Activated naive CD8-positive, alpha-beta T cell treated with anti-CD3 and anti-CD28 coated beads, Interleukin-2, amount 50 U/mL, for 24 hours (primary cell): Measurements from ENCODE around the gene HS3ST1.
A peak's percentile ranks its signal among the peaks of the same experiment; 100 is the strongest.

ENCODE experiments used
- ATAC-seq: fragments of 150-1000 bp; cut with Tn5 transposase; one replicate; pipeline ENCODE4 v1.10.0; 2021
- DNase-seq: peaks from one replicate; pipeline ENCODE4 v3.0.0; 2021
- H3K27ac Mint-ChIP-seq: one replicate; pipeline ENCODE4 v1.8.0; 2021; ENCODE audit warnings: mild to moderate bottlenecking, mixed read lengths
- H3K27me3 Mint-ChIP-seq: one replicate; pipeline ENCODE4 v1.8.0; 2021; ENCODE audit warnings: mixed read lengths
- H3K36me3 Mint-ChIP-seq: one replicate; pipeline ENCODE4 v1.8.0; 2021; ENCODE audit warnings: low read depth, mixed read lengths
- H3K4me1 Mint-ChIP-seq: one replicate; pipeline ENCODE4 v1.8.0; 2021; ENCODE audit warnings: mixed read lengths
- H3K4me3 Mint-ChIP-seq: one replicate; pipeline ENCODE4 v1.8.0; 2021; ENCODE audit warnings: mild to moderate bottlenecking, moderate library complexity, mixed read lengths
- H3K9me3 Mint-ChIP-seq: one replicate; pipeline ENCODE4 v1.8.0; 2021; ENCODE audit warnings: mixed read lengths

The HS3ST1 gene

DNA sequence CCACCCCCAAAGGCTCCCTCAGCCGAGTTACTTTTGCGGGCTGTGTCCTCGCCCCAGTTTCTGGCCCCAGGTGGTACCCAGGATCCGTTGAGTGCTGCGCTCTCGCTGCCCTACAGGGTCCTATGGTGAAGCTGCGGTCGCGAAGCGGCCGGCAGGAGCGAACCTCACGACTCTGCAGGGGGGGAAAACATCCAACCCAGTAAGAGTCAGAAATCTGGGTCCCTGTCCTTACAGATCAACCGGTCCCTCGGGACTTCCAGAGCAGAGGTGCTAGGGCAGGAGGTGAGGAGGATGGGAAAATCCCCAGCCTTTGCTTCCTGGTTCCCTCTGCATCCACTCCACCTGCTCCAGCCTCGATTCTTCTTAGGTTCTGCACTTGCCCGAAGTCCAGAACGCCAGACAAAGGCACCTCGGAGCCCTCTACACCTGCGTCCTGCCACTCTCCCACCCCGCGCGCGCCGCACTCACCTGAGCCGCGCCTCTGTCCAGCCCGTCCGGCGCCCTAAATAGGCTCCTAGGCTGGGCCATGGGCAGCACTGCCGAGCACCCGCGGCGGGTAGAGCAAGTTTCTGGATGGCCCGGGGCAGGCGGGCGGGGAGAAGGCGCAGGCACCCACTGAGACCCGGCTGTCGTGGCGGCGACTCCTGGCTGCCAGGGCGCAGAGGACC is at the start of gene HS3ST1:
TSS of gene HS3ST1 (minus strand) at position 664 of the 668 bp plus-strand sequence. CDS start 28,889 bp downstream, outside the sequence.
- peaks cover 37% of the 10 kb centered on the region for H3K27me3 Mint-ChIP-seq
- no peaks in the 10 kb centered on the region for H3K9me3 Mint-ChIP-seq
- peaks cover 17% of the 10 kb centered on the region for H3K4me1 Mint-ChIP-seq
- DNase-seq (no peak), ATAC-seq (peak; percentile 46)
- no peaks in the 10 kb centered on the region for H3K36me3 Mint-ChIP-seq
- no peak within 1 kb of the TSS for H3K27ac Mint-ChIP-seq
- H3K4me3 Mint-ChIP-seq: peak within 1 kb of the TSS; percentile 76

DNA sequence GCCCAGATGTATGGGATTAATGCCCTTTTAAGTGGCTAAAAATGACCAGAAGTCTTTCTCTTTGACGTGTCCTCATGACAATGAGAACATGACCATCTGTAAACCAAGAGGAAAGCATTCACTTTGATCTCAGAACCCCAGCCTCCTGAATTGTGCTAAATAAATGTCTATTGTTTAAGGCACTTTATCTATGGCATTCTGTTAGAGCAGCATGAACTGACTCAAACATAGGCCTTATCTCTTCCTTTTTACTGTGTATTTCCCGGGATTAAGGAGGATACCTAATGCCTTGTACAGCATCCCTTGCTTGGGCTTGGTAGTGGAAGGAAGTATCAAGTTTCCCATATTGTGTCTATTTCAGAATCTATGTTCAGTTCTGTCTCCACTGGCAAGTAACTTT is 47.2 kb upstream of the HS3ST1 start:
- peaks cover 26% of the 10 kb centered on the region for H3K4me1 Mint-ChIP-seq
- DNase-seq: no peak
- no peaks in the 10 kb centered on the region for H3K27me3 Mint-ChIP-seq
- H3K9me3 Mint-ChIP-seq: peaks cover 15% of the 10 kb centered on the region
- no peak for ATAC-seq
- peaks cover 8% of the 10 kb centered on the region for H3K36me3 Mint-ChIP-seq
- H3K27ac Mint-ChIP-seq: no peak overlapping the region
- H3K4me3 Mint-ChIP-seq: no peak overlapping the region

DNA sequence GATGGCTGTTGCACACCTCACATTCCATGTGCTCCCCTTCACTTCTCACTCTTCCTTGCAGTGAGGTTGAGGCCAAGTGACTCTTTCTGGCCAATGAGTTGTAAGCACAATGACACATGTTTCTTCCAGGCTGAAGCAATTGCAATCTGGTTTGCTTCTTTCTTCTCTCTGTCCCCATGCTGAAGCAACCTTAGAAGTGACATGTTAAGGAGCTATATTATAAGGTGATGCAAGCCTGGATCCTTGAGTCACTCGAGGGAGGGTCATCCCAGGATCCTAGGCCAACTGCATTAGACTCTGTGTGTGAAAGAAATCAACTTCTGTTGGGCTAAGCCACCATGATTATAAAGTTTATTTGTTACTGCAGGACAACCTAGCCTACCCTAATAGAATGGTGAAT is 45.5 kb upstream of the HS3ST1 start:
- no peak for DNase-seq

DNA sequence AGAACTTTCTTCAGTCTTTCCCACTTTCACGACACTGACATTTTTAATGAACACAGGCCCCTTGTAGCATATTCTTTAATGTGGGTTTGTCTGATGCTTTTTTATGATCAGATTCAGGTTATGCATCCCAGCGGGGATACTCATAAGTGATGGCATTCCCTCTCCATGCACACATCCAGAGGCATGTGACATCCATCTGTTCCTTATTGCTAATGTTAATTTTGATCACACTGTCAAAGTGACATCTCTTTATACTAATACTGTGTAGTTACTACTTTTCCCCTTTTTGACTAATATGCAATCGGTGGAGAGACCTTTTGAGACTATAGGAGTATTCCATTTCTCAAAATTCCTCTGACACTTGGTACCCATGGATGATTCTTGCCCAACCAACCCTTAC is 43.8 kb upstream of the HS3ST1 start:
- H3K4me1 Mint-ChIP-seq: peaks cover 38% of the 10 kb centered on the region
- no peak for DNase-seq
- peak overlapping the region; percentile 47 for H3K4me3 Mint-ChIP-seq
- peaks cover 9% of the 10 kb centered on the region for H3K9me3 Mint-ChIP-seq
- ATAC-seq: no peak
- H3K27me3 Mint-ChIP-seq: no peaks in the 10 kb centered on the region
- peak overlapping the region; percentile 53 for H3K27ac Mint-ChIP-seq
- peaks cover 8% of the 10 kb centered on the region for H3K36me3 Mint-ChIP-seq

More for the DNA sequence above, 45.5 kb upstream of the HS3ST1 start:
- no peaks in the 10 kb centered on the region for H3K27me3 Mint-ChIP-seq
- ATAC-seq: no peak
- H3K9me3 Mint-ChIP-seq: peaks cover 15% of the 10 kb centered on the region
- peaks cover 8% of the 10 kb centered on the region for H3K36me3 Mint-ChIP-seq
- H3K27ac Mint-ChIP-seq: no peak overlapping the region
- H3K4me1 Mint-ChIP-seq: peaks cover 38% of the 10 kb centered on the region
- no peak overlapping the region for H3K4me3 Mint-ChIP-seq

DNA sequence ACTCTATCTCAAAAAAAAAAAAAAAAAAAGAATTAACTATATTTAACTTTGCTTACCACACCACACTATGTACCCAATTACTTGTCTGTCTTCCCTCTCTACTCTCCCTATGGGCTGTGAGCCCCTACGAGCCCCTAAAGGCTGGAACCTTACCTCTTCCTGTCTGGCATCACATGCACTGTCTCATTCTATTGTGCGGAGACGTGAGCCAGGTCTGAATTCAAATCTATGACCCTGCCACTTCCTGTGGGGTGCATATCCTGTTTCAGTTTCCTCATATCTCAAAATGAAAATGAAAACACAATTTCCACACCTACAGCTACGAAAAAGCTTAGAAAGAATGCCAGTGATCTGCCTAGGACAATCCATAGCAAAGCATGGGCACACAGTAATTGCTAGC is 42.9 kb upstream of the HS3ST1 start:
- peak; percentile 88 for ATAC-seq
- H3K27me3 Mint-ChIP-seq: no peaks in the 10 kb centered on the region
- peaks cover 8% of the 10 kb centered on the region for H3K36me3 Mint-ChIP-seq
- peaks cover 36% of the 10 kb centered on the region for H3K4me1 Mint-ChIP-seq
- H3K4me3 Mint-ChIP-seq: peak overlapping the region; percentile 69
- peak overlapping the region; percentile 94 for H3K27ac Mint-ChIP-seq
- peak; percentile 38 for DNase-seq
- H3K9me3 Mint-ChIP-seq: peaks cover 8% of the 10 kb centered on the region

DNA sequence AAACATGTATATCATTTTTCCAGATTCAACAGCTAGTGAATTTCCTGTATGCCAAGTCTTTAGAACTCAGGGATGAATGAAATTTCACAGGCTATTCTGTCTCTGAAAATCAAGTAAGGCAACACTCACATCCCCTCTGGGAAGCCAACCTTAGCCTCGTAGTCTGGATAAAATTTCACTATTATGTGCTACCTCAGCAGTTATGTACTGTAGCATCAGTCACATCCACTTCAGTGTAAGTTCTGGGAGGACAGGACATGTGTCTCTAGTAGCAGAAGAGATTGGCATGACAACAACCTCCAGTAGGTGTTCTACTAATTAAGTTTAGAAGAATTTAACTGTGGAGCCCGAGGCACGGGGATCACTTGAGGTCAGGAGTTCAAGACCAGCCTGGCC is 42.4 kb upstream of the HS3ST1 start:
- Mint-ChIP-seq H3K9me3 (peaks cover 8% of the 10 kb centered on the region), H3K27ac (peak overlapping the region; percentile 94), H3K36me3 (peaks cover 8% of the 10 kb centered on the region), H3K4me3 (peak overlapping the region; percentile 69), H3K4me1 (peaks cover 36% of the 10 kb centered on the region), H3K27me3 (no peaks in the 10 kb centered on the region)
- DNase-seq (no peak), ATAC-seq (no peak)

DNA sequence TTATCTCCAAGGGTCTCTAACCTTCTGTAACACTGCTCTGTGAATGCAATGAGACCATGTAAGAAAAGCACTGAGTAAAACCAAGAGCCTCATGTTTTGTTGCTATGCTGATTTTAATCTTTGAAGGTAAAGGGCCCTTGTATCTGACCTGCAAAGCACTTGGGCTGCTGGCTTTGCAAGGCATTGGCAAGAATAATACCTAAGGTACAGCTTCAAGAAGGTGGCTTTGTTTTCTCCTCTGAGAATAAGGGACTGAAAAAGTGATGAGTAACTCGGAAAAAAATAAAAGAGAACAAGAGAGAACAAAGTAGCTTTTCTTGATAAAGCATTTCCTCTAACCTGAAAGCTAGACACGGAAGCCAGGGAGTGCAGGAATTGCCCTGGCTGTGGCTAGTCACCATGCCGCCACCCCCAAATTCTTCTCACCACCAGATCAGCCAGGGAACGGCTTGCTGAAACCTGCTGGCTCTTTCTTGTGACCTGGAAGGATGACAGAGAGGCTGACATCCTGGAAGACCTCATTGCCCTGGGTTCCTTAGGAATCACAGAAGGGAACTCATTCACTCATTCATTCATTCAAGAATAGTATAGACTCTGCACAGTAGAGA is 41.8 kb upstream of the HS3ST1 start:
- H3K27me3 Mint-ChIP-seq: no peaks in the 10 kb centered on the region
- peak; percentile 13 for DNase-seq
- H3K36me3 Mint-ChIP-seq: peaks cover 8% of the 10 kb centered on the region
- peak overlapping the region; percentile 10 for H3K4me3 Mint-ChIP-seq
- peak overlapping the region; percentile 94 for H3K27ac Mint-ChIP-seq
- peaks cover 8% of the 10 kb centered on the region for H3K9me3 Mint-ChIP-seq
- peak; percentile 26 for ATAC-seq
- peaks cover 36% of the 10 kb centered on the region for H3K4me1 Mint-ChIP-seq

DNA sequence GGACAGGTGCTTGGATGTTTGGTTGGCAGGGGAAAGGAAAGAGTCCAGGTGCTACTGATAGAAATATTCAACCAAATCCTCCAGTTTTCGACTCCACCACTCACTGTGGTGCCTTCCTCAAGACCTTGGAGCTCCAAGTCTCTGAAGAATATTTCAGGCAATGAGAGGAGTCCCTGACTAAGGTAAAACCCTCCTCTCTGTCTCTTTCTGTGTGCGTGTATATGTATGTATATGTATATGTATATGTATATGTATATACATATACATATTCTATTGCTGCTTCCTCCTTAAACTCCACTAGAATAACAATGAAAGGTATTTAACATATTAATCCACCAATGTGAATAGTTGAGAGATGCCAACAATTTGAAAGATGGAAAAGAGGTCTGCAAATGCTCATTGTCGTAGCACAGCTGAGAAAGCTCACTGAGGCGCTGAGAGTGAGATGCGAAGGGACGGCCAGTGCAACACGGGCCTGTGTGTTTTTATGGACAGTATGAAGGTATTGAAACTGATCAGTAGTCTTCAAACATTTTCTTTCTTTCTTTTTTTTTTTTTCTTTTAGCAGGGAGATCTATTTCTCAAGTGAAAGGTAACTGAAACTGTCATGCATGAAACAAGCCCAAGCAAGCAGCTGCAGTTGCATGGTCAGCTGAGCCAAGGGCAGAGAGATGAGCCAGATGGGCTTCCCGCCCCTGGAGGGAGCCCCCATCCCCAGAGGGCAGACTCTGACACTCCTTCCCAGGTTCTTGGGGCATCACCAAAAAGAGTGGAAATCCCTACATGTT is 41.1 kb upstream of the HS3ST1 start:
- ATAC-seq: no peak
- Mint-ChIP-seq H3K27ac (no peak overlapping the region), H3K4me1 (peaks cover 36% of the 10 kb centered on the region), H3K36me3 (peaks cover 8% of the 10 kb centered on the region), H3K9me3 (peaks cover 8% of the 10 kb centered on the region), H3K27me3 (no peaks in the 10 kb centered on the region), H3K4me3 (no peak overlapping the region)
- no peak for DNase-seq

DNA sequence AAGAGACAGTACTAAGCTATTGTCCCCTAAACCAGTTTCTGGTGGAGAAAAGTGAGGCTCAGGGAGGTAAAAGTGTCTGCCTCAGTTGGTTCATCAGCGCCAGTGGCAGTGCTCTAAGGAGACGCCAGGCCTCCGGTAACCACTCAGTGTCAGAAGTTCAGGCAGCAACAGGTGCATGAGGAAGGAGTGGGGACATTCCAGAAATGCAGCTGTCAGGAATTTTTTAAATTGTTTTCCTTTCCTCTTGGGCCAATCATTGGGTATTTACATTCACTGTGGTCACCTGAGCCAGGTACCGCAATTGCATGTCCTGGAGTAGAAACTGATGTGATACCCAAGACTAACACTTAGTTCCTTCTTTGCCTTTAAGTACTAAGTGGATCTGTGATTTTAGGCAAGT is 40.2 kb upstream of the HS3ST1 start:
- no peaks in the 10 kb centered on the region for H3K27me3 Mint-ChIP-seq
- H3K9me3 Mint-ChIP-seq: peaks cover 8% of the 10 kb centered on the region
- H3K27ac Mint-ChIP-seq: no peak overlapping the region
- no peak overlapping the region for H3K4me3 Mint-ChIP-seq
- ATAC-seq (no peak), DNase-seq (no peak)
- H3K4me1 Mint-ChIP-seq: peaks cover 36% of the 10 kb centered on the region
- peaks cover 5% of the 10 kb centered on the region for H3K36me3 Mint-ChIP-seq

DNA sequence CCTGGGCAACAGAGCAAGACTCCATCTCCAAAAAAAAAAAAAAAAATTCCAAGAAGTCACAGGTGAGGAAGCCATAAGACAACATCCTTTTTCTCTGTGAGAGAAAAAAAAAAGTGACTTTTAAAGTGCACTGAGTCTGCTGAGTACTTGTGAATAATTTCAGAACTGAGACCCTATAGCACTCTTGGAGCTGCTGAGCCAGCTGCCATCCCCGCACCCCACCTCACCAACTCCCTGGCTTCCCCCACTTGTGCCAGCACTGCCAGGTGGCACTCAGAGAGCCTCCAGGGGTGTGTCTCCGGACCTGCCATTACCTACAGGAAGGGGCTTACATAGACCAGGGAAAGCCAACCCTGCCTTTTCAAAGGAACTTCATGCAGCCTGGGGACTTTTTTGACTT is 39.2 kb upstream of the HS3ST1 start:
- Mint-ChIP-seq H3K4me3 (no peak overlapping the region), H3K36me3 (peaks cover 5% of the 10 kb centered on the region), H3K27ac (no peak overlapping the region), H3K4me1 (peaks cover 31% of the 10 kb centered on the region), H3K9me3 (peaks cover 8% of the 10 kb centered on the region), H3K27me3 (no peaks in the 10 kb centered on the region)
- ATAC-seq (no peak), DNase-seq (no peak)

DNA sequence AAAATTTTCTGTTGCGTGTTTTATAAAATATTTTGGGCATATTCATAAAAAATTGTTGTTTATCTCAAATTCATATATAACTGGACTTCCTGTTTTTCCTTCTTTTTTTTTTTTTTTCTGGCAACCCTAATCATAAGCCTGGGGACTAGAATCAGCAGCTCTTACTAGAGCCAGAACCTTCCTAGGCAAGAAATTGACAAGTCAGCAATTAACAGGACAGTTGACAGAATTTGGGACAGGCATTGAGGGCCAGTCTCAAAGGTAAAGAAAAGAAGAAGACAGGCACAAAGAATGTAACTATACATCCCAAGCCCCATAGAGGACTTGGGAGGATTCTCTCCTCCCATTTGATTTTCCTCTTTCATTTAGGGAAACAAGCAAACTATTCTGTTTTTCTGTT is 35.0 kb upstream of the HS3ST1 start:
- DNase-seq: no peak
- peaks cover 3% of the 10 kb centered on the region for H3K27me3 Mint-ChIP-seq

DNA sequence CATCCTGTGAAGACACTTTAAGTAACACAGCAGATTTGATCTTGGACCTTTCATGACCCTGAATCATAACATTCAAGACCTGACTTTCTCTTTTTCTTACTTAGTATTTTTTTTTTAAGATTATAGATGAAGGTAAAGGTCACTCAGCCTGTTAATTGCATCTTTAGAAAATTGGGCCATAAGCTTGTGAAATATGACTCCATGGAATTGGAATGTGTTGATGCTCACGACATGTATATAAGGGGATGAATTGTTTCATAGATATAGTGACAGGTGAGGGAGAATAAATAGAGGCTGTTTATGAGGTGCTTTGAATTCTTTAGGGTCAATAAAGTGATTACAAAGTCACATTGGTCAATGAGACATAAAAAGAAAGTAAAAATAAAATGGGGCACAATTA is 27.7 kb upstream of the HS3ST1 start:
- Mint-ChIP-seq H3K27ac (no peak overlapping the region), H3K36me3 (peaks cover 1% of the 10 kb centered on the region), H3K9me3 (peaks cover 26% of the 10 kb centered on the region), H3K4me3 (no peak overlapping the region), H3K4me1 (peaks cover 6% of the 10 kb centered on the region), H3K27me3 (peaks cover 1% of the 10 kb centered on the region)
- no peak for DNase-seq
- no peak for ATAC-seq

More for the DNA sequence above, 35.0 kb upstream of the HS3ST1 start:
- Mint-ChIP-seq H3K4me1 (no peaks in the 10 kb centered on the region), H3K36me3 (peaks cover 1% of the 10 kb centered on the region), H3K9me3 (peaks cover 23% of the 10 kb centered on the region), H3K27ac (no peak overlapping the region), H3K4me3 (no peak overlapping the region)
- no peak for ATAC-seq

DNA sequence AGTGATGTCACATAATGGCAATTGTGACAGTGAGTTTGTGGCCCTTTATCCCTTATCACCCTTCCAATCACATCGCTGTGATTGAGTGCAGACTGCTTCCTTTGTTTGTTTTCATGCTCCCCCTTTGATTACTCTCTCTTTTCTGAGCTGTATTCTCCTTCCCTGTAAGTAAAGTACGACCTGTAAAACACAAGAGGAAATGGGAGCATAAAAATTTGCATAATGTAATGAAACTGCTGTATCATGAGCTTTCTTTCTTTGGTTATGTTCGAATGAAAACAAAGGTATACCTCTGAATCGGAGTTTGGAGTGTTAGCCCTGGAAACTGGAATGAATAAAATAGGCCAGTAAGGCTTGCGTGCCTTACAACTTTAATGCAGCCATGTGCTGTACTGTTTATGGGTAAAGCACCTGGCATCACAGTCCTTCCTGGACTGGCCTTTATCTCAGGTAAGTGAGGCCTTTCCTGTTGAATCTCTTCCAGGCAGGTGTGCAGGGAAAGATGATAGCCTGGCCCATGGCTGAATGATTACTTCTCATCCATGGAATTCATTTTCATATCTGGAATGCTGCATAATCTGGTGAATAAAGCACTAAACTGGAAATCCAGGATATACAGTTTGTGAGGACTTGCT is 26.6 kb upstream of the HS3ST1 start:
- DNase-seq (no peak), ATAC-seq (no peak)
- no peaks in the 10 kb centered on the region for H3K36me3 Mint-ChIP-seq
- peaks cover 18% of the 10 kb centered on the region for H3K9me3 Mint-ChIP-seq
- H3K27me3 Mint-ChIP-seq: peaks cover 3% of the 10 kb centered on the region
- H3K4me3 Mint-ChIP-seq: no peak overlapping the region
- H3K4me1 Mint-ChIP-seq: peaks cover 6% of the 10 kb centered on the region
- no peak overlapping the region for H3K27ac Mint-ChIP-seq

DNA sequence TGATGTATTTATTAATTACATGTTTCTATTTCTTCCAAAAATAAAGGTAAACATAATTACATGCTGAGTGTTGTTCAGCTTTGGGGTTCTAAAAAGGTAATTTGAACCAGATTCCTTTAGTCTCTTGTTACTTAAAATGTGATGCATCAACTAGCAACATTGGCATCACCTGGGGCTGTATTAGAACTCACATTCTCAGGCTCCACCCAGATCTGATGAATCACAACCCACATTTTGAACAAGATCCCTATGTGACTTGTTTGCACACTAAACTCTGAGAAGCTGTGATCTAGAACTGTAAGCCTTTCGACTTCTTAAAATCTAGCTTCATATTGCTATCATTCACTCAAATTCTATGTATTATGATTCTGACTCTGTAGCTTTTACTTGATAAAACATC is 23.0 kb upstream of the HS3ST1 start:
- Mint-ChIP-seq H3K36me3 (no peaks in the 10 kb centered on the region), H3K4me3 (no peak overlapping the region), H3K27ac (no peak overlapping the region), H3K9me3 (no peaks in the 10 kb centered on the region), H3K27me3 (peaks cover 5% of the 10 kb centered on the region), H3K4me1 (peaks cover 6% of the 10 kb centered on the region)
- DNase-seq (no peak), ATAC-seq (no peak)
